Measurements from ENCODE around the gene KCNQ2.
"Not testable (repeated sequence)": the region's sequence is repeated elsewhere in the genome, so short reads cannot be mapped to it uniquely, and the experiment has no call there.

KCNQ2 gene

DNA sequence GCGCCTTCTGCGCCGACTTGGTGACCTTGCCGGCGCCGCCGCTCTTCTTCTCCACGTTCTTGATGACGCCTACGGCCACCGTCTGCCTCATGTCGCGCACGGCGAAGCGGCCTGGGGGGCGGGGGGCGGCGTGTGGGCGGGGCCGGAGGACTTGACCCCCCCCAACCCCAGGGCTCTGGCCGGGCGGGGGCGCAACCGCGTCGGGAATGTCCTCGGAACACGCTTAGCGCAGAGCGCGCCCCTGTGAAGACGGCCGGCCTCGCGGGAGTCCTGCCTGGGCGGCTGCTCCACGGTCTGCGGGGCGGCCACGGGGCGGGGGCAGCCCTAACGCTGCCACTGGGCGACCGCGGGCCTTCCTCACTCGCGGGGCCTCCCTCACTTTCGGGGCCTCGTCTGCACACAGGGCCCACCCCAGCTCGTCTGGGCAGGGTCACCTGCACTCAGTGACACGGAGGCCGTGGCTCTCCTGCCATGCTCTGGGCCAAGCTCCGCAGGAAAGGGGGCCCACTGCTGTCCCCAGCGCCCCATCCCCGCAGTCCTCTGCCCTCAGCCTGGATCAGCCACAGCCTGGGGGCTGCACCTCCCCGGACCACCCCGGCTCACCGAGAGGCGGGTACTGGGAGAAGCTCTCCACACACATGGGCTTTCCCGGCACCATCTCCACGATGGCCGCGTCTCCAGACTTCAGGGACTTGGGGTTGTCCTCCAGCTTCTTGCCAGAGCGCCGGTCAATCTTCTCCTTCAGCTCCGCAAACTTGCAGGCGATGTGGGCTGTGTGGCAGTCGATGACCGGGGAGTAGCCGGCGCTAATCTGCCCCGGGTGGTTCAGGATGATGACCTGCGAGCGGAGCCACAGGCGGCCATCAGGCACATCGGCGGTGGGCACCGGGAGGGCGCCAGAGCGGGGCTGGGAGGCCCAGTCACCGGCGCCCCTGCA lies 16.1 kb upstream of the KCNQ2 start:
- DNase-seq: no peak

DNA sequence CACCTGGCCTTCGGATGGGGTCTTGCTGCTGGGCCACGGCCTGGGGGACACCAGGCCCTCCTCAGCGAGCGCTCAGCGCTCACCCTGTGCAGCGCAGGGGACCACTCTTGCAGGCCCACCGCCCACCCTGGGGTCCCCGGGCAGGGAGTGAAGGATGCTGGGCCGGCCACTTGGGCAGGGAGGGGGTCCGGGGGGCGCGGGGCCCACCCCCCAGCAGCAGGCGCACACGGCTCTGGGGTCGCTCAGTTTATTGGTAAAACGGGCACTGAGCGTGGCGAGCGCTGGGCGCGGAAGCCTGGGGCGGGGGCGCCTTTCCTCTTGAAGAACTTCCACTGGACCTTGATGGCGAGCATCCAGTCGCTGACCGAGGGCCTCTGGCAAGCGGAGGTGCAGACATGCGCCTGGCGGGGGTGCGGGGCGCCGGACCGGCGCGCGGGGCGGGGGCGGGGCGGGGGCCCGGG lies 15.4 kb upstream of the KCNQ2 start:
- no peak for DNase-seq

DNA sequence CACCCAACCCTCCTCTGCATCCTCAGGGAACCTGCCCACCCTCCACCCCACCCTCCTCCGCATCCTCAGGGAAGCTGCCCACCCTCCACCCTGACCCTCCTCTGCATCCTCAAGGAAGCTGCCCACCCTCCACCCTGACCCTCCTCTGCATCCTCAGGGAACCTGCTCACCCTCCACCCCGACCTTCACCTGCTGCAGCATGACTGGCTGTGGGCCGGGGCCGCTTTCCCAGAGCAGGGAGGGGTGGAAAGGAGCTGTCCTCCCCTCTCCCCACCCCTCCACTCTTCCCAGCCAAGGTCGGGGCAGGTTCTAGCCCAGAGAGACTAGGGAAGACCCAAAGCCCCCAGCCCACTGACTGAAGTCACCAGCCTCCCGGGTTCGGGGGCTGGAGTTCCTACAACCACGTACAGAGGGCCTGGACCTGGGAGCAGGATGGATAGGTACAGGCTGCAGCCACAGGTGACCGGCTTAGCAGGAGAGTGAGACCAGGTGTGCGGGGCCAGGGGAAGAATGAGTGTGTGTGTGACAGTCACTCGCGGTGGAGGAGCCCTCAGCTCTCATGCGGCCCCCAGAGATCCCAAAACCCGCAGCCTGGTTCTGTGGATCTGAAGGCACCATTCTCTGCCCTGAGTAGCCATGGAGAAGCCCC lies 14.8 kb upstream of the KCNQ2 start:
- no peak for DNase-seq

DNA sequence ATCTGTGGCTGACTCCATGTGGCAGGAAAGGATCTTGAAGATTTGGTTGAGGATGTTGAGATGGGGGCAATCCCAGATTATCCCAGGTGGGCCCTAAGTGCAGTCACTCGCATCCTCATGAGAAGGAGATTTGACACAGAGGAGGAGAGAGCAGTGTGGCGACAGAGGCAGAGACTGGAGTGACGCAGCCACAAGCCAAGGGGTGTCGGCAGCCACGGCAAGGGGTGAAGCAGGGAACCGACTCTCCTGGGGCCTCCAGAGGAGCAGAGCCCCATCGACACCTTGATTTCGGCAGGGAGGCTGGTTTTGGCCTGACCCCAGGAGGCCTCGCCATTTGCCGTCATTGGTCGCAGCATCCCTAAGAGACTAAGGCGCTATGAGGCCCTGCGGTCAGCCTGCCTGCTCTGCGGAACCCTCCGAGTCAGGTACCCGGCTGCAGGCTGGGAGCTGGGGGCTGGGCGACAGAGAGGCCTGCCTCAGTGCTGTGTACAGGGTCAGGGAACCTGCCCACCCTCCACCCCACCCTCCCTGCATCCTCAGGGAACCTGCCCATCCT lies 13.9 kb upstream of the KCNQ2 start:
- DNase-seq: no peak

DNA sequence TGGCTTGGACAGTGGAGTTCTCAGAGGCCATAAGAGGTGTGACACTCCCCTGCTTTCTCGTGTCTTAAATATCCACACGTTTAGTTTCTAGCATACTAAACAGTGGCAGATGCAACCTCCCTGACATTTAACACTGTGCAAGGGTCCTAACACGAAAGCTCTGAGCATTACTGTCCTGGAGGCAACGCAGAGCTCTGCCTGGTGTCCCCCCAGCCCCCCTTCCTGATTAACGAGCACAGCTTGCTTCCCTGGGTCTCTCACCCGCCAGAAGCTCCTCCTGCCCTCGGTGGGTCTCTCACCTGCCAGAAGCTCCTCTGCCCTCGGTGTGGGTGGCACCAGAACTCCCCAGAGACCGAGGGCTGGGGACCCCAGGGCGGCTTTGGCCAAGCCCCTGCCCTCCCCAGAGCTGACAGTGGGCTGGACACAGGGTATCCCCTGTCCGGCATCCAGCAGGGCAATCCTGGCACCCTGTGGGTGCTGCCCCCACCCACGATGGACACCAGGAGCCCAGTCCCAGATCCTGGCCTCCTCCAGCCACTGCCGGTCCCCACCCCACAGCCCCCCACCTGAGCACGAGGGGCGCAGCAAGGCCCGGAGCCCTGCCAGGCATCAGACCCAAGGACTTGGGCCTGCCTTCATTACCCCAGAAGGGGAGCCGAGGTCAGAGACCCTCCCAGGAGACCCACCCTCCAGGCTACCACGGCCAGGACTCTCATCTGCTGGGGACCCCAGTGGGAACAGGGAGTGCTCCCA lies 12.4 kb upstream of the KCNQ2 start:
- no peak for DNase-seq

DNA sequence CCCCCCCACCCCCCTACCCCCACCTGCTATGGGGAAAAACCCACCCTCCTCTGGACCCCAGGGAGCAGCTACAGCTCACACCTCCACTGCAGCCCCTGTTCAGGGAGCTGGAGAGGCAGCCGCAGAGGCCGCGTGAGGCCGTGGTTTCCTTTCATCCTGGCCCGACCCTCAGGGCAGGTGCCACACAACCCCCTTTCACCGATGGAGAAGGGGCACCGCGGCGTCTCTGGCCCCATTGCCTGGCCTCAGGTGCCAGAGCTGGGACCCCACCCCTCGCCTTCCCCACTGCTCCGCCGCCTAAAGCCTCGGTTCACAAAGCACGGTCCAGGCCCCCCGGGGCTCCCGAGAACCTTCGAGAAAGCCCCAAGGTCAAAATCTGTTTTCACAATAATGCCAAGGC lies 11.8 kb upstream of the KCNQ2 start:
- DNase-seq: no peak

DNA sequence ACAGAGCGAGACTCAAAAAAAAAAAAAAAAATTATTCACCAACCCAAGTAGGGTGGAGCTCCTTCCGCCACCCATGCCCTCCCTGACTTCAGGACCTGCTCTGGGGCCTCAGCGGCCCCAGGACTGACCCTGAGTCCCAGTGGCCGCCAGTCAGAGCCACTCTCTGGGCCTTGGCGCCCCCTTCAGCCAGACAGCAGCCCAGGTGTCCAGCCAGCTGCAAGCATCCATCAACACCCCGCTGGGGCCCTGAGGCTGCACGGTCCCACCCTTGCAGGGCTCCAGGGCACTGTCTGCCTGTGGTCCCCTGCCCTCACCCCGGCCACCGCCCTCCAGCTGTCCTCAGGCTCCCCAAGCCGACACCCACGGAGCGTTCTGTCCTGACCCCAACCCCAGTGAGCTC lies 11.4 kb upstream of the KCNQ2 start:
- no peak for DNase-seq

DNA sequence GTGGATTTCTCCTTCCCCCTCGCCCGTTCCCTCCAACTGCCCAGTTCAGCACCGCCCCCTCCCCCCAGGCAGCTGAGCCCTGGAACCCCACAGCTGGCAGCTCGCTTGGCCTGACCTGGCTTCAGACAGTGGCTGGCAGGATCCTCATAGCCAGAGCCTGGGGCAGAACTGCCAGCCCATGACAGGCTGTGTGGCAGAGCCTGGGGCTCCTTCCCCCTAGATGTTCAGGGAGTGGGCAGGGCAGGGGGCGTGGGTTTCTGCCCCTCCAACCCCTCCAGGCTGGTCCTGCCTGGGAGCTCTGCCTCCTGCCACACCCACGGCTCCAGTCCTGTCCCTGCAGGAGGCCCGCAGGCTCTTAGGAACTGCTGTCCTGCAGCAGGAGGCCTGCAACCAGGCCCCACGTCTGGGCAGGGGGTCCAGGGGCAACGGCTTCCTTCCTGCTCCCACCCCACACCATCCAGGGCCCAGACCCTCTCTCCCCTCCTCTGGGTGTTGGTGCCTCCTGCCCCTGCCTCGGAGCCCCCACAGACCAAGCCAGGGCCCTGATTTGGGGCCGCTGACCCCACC lies 9.6 kb upstream of the KCNQ2 start:
- no peak for DNase-seq

DNA sequence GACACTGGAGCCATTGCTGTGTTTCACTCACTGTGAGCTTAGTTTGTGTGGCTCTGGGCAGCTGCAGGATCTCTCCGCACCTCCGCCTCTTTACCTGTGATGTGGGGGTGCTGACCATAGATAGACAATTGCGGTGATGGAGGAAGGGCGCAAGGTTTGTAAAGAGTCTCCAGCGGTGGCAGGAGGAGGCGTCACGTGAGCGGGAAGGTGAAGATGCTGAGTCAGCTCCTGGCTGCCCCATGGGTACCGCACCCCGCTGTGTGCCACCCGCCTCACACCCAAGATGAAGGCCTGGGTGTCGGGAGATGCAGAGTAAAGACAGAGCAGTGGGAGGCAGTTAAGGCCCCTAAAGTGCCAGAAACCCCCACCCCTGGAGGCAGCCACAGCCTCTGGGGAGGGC lies 9.0 kb upstream of the KCNQ2 start:
- DNase-seq: no peak

DNA sequence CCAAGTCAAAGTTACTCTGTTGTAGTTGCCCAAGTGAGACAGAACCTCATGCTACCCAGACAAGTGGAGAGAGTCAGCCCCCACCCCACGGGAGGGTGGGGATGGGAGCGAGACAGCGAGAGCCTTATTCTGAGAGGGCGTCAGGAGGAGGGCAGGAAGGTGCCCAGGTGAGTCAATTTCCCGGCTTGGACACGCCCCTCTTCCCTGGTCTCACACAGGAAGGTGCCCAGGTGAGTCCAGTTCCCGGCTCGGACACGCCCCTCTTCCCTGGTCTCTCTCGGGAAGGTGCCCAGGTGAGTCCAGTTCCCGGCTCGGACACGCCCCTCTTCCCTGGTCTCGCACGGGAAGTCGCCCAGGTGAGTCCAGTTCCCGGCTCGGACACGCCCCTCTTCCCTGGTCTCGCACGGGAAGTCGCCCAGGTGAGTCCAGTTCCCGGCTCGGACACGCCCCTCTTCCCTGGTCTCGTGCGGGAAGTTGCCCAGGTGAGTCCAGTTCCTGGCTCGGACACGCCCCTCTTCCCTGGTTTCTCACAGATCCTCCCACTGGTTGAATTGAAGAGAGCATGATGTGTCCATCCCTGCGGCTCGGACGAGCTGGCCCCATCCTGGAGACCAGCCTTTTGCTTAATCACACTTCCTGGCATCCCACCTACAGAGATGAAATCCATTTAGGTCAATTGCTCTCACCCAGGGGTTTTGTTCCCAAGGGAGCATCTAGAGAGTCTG lies 7.4 kb upstream of the KCNQ2 start:
- DNase-seq: not testable (repeated sequence)

DNA sequence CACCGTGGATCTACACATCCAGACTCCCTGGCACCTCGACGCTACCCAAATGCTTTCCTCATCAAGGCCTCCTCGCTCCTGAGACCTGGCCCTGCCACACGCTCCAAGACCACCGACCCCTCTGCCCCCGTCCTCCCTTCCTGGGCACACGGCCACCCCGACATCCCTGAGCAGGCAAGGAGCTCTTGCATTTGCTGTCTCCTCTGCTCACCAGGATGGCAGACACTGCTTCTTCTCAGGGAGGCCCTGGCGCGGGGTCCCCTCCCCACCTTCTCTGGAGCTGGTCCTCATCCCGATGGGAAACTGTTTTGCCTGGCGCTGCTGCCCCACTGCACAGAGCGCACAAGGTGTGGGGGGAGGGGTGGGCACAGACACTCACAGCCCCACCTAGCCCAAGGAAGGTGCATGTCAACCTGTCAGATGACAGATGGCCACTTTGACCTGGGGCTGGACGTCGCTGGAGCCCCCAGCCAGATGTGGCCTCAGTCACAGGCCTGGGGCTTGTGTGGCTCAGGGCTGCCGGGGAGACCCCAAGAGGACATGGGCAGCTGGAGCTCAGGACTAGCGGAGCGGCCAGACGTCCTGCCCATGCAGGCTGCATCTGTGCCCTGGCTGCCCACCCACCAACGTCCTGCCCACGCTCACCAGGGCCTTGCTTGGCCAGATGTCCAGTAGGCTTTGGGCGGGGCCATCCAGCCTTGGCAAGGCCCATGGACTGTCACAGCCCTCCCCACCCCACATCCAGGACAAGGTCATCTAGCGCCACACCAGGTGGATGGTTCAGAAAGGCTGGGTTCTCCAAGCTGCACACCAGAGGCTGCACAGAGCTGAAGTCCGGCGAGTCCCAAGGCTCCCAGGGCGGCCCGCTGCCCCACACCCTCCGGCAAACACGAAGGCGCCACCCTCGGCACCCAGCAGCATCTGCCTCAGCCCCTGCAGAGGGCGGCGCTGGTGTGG lies 6.2 kb upstream of the KCNQ2 start:
- no peak for DNase-seq

DNA sequence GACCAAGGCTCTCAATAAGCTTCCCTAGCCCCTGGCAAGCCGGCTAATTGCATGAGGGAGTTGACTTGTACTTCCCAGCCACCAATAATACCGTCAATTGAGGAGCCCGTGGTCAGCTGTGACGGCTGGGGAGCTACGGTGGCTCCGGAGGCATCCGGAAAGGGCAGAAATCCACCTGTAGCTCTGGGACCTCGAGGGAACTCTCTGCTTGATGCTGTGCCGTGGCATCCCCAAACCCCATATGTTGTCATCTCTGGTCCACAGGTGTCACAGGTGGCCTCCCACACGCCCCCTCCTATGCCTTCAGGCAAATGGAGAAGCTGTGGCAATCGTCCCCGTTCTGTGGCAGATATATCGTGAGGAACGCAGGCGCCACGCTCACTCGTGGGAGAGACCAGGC lies 5.5 kb upstream of the KCNQ2 start:
- DNase-seq: no peak

DNA sequence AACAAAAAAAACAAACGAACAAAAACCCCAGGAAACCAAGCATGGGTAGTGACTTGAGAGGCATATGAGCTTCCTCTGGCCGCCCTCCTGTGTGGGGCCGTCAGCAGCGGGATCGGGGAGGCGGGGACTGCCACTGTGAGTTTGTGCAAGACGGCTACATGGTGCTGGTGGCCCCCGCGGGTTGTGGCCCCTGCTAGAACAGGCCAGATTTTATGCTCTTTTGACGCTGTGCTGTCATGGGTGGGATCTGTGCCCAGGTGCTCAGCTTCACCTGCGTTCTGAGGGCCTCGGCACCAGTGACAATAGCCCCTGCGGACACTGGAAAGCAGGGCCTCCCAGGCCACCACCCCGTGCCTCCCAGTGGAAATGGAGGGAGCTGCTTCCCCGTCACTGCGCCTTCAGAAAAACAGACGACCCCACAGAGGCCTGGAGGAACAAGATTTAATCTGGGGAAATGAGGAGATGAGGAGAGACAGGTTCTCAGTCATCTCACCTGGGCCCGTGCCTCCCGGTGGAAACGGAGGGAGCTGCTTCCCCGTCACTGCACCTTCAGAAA lies 4.7 kb upstream of the KCNQ2 start:
- DNase-seq: no peak

DNA sequence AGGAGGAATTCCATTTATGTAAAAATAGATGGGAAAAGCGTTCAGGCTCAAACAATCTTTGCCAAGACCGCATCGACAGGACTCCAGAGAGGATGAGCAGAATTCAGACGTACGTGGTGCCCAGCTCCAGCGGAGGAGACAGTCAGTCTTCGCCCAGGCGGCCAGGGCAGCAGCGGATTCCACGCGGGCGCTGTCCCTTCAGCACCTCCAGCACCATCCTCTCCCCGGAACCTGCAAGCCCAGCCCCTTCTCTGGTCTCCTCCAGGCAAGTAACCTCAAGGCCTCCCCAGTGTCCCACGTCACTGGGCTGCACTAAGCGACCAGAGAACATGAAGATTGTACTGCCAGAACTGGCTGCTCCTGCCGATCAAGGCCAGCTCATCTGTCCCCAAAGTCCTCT lies 2.8 kb upstream of the KCNQ2 start:
- no peak for DNase-seq

DNA sequence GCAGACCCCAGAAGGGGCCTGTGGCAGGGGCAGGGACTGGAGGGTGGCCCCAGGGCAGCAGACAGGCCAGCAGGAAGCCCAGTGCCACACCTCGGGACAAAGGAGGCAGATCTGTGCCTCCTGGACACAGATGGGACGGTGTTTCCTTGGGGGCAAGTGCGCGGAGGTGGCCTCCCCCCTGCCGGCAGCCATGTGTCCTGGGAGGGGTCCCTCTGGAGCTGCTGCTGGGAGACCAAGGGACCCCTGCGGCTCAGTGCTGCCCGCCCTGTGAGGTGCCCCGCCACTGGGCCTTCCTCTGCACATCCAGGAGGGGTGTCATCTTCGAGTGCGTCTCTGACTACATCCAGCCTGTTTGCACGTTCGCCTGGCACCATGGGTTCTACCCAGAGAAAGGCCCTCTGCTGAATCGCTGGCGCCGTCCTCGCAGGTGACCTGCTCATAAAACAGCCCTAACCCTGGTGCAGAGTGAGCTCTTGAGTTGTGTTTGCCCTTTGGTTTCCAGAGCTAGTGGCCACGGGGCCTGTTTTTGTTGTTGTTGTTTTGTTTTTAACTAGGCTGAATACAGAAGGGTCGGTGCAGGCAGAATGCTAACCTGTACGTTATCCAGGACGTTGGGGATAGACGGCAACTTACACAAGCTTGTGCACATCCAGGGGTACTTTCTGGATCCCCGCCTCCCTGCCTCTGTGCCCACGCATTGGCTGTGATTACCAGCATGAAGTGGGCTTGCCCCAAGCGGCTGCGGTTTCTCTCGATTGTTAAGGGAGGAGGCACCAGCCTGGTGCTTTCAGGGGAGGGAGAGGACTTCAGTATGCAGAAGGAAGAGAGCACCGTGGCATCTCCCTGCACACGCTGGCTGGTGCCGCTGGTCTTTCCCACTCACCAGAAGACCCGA lies 1.3 kb upstream of the KCNQ2 start:
- no peak for DNase-seq

DNA sequence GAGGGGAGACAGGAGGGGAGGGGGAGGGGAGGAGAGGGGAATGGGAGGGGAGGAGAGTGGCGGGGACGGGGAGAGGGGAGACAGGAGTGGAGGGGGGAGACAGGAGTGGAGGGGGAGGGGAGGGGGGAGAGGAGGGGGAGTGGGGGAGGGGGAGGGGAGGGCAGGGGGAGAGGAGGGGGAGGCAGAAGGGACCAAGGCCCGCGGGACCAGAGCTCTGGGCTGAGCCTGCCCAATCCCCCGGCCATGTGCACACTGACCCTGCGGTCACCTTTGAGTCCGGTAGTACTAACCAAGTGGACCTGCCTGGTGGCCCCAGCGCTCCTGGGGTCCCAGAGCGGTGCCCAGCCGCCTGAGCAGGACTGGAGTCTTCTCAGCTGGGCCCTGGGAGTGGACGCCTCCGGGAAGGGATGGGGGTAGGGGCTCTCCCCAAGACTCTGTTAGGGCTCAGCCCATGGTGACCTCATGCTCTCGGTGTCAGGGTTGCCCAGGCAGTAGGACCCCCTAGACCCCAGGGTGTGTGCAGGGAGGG lies 471 bp upstream of the KCNQ2 start:
- no peak for DNase-seq

DNA sequence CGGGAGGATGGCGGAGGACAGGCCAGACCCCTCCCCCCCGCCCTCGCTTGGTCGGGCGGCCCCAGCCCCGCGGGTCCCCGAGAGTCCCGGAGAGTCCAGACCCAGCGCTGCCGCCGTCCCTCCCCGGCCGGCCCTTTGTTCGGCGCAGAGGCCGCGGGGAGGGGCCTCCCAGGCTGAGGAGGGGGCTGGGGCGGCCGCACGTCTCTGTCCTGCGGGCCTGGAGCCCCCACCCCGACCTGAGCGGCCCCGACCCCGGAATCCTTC lies 806 bp downstream of the KCNQ2 start:
- DNase-seq: no peak

DNA sequence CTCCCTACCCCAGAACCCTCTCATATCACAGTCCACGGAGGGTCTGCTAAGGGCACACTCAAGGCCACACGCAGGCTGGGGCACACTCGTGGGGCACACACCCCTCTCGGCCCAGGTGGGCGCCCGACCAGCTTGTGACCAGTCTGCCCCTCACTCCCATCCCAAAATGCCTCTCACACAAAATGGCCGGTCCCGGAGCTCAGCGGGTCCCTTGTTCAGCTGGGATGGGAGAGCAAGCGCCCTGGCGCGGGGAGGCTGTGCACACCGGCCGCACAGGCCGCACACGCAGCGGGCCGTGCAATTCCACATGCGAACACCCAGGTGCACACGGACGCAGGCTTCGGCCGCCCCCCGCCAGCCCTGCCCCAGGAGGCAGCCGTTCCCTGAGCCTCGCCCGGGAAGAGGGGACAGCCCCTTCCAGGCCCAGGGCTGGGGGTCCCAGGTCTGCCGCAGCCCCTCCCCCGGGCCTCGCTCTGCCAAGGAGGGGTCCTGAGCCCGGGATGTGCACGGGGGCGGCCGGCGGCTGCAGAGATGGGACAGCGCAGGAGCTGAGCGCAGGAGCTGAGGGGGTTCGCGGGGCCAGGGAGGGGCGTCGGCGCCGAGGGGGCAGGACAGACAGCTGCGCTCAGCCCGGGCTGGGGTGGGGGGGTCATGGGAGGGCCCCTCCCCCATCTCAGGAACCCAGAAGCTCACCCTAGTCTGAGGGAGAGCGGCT lies 1.3 kb downstream of the KCNQ2 start:
- no peak for DNase-seq

DNA sequence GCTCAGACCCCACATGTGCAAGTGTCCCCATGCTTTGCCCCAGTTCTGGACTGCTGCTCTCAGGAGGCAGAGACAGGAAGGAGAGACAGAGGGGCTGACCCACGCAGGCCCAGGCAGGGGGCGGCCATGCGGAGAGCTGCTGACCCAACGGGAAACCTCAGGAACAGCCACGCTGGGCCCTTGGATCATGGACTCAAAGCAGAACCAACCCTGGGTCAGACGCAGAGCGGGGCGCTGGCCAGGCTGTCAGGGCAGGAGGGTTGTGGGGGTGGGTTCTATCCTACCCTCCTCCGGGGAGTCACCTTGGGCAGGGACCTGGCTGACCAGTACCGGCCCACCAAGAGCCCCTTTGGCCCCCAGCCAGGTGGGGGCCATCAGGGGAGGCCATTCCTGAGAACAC lies 2.0 kb downstream of the KCNQ2 start:
- no peak for DNase-seq

All from SHP77 treated with DMSO at 0.1 percent for 48 hours (cell line).